ENCODE measurements around the gene PGBD4.
"Not testable (repeated sequence)": the region's sequence is repeated elsewhere in the genome, so short reads cannot be mapped to it uniquely, and the experiment has no call there.

The PGBD4 gene

GRCh38 chr15:34111488-34111887 is 9.6 kb downstream of the PGBD4 start:
- TF ChIP-seq CTCF (IDR thresholded peaks at IDR 0.05; ENCODE audit: low read depth, low read length) = no peak

GRCh38 chr15:34114215-34114614 is 12.3 kb downstream of the PGBD4 start:
- TF ChIP-seq CTCF (IDR thresholded peaks at IDR 0.05; ENCODE audit: low read depth, low read length) = no peak
- no peak overlapping the region for H3K4me3 ChIP-seq (ENCODE audit: low read depth, low read length)

More at GRCh38 chr15:34111488-34111887, 9.6 kb downstream of the PGBD4 start:
- no peak overlapping the region for H3K4me3 ChIP-seq (ENCODE audit: low read depth, low read length)

GRCh38 chr15:34114739-34115138 is 12.9 kb downstream of the PGBD4 start:
- no peak for TF ChIP-seq CTCF (IDR thresholded peaks at IDR 0.05; ENCODE audit: low read depth, low read length)
- H3K4me3 ChIP-seq (ENCODE audit: low read depth, low read length) = no peak overlapping the region

- no peak overlapping the region for H3K4me3 ChIP-seq (ENCODE audit: low read depth, low read length)
- no peak for TF ChIP-seq CTCF (IDR thresholded peaks at IDR 0.05; ENCODE audit: low read depth, low read length)
These were observed 14.7 kb downstream of the PGBD4 start for GRCh38 chr15:34116620-34117019.

- H3K4me3 ChIP-seq (ENCODE audit: low read depth, low read length) = no peak overlapping the region
- no peak for TF ChIP-seq CTCF (IDR thresholded peaks at IDR 0.05; ENCODE audit: low read depth, low read length)
These were observed 17.4 kb downstream of the PGBD4 start for GRCh38 chr15:34119291-34119690.

GRCh38 chr15:34120420-34120819 is 18.5 kb downstream of the PGBD4 start:
- not testable (repeated sequence) for H3K4me3 ChIP-seq (ENCODE audit: low read depth, low read length)

- not testable (repeated sequence) for H3K4me3 ChIP-seq (ENCODE audit: low read depth, low read length)
These were observed 19.9 kb downstream of the PGBD4 start for GRCh38 chr15:34121786-34122185.

- H3K4me3 ChIP-seq (ENCODE audit: low read depth, low read length) = no peak overlapping the region
- no peak for TF ChIP-seq CTCF (IDR thresholded peaks at IDR 0.05; ENCODE audit: low read depth, low read length)
These were observed 20.9 kb downstream of the PGBD4 start for GRCh38 chr15:34122771-34123183.

Measured in WI38 (cell line).